GM12873 (cell line): ENCODE data around the gene CCDC78.

ENCODE experiments used
- TF ChIP-seq, protein P1 (sequence below): IDR thresholded peaks from 2 replicates; pipeline ENCODE4 v1.5.1; 2012; ENCODE audit warnings: low read depth, mild to moderate bottlenecking, moderate library complexity, low read length, control low read depth; ENCODE audit not compliant: insufficient read depth; ENCODE audit errors: missing control alignments

CCDC78 gene

DNA sequence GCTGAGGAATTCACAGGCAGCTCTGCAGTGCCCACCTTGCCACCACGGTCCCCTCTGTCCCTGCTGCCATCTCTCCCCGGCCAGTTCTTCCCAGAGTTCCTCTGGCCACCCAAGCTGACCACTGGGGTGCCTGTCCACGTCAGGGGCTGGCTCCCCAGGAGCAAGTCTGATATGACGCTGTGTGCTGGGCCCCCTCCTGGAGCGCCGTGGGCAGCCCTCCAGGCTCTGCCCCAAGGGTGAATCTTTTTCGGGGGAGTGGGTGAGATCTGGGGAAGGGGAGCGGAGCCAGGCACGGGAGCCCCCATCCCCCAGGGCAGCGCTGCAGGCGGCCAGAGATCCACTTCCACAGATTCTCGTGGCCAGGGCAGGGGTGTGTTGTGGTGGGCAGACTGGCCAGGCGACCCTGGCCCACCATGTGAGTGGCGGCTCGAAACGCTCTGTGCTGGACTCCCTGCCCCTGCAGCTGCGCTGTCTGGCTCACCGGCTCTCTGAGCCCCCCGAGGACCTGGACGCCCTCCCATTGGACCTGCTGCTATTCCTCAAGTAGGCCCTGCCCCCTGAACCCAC is 38.0 kb upstream of the CCDC78 start:
- TF ChIP-seq, protein P1, sequence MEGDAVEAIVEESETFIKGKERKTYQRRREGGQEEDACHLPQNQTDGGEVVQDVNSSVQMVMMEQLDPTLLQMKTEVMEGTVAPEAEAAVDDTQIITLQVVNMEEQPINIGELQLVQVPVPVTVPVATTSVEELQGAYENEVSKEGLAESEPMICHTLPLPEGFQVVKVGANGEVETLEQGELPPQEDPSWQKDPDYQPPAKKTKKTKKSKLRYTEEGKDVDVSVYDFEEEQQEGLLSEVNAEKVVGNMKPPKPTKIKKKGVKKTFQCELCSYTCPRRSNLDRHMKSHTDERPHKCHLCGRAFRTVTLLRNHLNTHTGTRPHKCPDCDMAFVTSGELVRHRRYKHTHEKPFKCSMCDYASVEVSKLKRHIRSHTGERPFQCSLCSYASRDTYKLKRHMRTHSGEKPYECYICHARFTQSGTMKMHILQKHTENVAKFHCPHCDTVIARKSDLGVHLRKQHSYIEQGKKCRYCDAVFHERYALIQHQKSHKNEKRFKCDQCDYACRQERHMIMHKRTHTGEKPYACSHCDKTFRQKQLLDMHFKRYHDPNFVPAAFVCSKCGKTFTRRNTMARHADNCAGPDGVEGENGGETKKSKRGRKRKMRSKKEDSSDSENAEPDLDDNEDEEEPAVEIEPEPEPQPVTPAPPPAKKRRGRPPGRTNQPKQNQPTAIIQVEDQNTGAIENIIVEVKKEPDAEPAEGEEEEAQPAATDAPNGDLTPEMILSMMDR: no peak

DNA sequence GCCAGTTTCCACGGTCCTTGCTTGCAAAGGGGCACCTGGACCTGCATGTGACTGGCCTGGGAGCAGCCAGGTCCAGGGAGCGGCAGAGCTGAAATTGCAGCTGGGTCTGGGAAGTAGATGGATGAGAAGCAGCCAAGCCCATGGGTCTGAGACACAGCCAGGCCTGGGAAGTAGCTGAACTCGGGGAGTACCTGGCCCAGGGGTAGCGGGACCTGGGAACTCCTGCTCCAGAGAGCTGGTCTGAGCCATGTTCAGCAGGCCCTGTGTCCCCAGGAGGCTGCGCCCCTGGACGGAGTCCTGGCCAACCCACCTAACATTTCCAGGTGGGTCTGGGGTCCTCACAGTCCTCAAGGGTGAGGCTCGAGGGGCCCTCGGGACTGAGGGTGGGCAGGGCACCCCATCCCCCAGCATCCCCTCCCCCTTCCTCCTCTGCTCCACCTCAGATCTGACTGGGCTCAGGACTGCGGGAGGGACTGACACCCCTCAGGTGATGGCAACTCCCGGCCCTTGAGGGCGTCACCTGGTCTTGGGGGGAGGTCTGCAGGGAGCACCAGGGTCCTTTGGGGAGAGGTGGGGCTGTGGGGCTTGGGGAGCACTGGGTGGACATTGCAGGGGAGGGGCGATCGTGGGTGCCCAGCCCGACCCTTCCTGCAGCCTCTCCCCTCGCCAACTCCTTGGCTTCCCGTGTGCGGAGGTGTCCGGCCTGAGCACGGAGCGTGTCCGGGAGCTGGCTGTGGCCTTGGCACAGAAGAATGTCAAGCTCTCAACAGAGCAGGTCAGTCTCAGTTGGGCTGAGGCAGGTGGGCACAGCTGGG is 37.3 kb upstream of the CCDC78 start:
- TF ChIP-seq, protein P1: no peak

DNA sequence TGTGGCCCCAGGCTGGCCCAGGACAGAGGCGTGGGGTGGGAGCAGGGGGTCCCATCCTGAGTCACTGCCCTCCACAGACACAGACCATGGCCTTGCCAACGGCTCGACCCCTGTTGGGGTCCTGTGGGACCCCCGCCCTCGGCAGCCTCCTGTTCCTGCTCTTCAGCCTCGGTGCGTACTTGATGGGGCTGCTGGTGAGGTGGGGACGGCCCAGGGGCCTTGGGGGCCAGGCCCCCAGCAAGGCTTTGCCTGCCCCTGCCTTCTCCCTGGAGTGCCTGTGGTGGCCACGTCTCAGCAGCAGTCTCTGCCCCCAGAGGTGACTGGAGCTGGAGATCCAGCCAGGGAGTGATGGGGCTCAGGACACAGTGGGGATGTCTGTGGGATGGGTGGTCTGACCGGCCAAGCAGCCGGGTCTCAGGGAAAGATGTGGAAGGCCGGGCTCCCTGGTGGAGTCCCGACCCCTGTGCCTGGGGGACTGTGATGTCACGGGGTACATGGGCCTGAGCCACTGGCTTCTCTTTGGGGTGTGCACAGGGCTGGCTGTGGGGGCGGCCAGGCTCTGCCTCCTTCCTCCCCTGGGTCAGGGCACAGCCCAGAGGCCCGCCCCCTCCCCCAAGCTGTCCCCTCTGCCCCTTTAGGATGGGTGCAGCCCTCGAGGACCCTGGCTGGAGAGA is 36.5 kb upstream of the CCDC78 start:
- TF ChIP-seq, protein P1: no peak

DNA sequence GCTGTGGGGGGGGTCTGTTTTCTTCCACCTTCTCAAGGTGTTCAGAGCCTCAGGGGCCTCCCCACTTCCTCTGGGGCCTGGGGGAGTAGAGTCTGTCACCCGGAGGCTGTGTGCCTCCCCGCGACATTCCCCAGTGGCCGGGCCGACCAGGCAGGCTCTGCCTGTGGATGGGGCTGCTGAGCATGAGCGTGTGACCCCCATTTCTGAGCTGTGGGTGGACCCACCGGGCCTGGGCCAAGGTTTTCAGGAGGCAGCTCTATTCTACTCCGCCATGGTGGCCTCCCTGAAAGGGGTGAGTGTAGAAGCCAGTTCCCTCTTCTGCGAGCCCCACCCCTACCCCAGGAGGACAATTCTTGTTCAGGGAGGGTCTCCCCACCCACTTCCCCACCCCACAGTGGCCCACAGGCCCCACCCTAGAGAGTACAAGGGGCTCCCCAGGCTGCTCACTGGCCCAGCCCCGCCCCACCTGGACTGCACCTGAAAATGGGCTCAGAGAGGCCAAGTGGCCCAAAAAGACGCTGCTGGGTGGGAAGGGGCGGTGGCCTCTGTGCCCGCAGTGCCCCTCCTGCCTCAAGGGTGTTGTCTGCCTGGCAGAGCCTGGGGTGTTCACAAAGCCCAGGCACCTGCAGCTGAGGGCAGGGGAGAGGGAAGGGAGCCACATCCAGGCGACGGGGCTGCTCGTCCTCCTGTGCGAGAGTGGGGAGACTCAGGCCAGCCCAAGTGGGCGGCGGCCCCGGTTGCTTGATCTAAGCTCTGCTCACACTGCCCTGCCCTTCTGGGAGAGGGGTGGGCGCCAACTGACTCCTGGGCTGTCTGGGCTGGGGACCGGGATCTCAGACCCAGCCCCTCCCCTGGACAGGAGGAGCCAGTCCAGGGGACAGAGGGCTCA is 35.6 kb upstream of the CCDC78 start:
- TF ChIP-seq, protein P1: no peak

DNA sequence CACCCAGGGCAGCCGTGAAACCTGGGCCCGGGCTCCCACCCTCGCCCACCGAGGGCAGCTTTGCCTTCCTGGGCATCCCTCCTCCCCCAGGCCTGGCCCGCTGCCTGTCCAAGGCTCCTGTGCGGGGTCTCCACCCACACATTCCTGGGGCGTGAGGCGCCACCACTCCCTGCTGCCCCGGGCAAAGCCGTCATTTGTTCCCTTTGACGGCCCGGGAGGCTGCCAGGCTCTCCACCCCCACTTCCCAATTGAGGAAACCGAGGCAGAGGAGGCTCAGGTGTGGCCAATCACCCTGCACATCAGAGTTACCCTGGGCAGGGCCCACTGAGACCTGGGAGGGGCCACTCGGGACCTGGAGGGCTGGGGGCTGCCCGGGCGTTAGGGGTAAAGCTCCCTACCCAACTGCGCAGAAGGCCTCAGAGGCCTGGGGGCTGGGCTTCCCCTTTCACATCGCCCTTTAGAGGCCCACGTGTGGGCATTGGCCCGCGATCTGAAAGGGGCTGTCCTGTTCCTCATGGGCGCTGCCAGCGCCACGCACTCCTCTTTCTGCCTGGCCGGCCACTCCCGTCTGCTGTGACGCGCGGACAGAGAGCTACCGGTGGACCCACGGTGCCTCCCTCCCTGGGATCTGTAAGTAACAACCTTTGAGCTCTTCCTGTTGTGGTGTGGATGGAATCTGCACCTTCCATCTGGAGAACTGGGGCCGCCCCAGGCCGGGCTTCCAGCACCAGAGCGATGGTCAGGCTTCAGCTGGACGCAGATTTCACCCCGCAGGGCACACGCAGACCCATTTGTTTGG is 34.5 kb upstream of the CCDC78 start, which contains the start of gene MSLN:
MSLN (plus strand) TSS at position 190 of the 799 bp plus-strand sequence. CDS start 1,947 bp downstream, outside the sequence.
- TF ChIP-seq, protein P1: no peak

DNA sequence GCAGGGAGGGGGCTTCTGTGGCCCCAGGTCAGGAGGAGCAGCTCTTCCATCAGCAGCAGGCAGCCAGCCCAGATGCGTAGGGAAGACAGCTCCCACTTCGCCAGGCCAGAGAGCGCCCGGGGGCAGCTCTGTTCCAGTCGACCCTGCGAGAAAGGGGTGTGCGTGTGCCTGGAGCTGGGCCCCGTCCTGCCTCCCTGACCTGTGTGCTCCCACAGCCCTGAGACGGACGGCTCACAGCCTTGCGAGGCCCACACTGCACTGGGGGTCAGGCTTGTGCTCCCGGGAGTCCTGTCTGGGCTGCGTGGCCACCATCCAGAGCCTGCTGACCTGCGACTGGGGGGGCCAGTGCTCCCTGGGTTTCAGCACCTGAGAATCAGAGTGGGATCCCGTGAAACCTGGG is 33.8 kb upstream of the CCDC78 start:
- TF ChIP-seq, protein P1: no peak
